ENCODE measurements around the gene UQCC5.

Gene UQCC5, protein sequence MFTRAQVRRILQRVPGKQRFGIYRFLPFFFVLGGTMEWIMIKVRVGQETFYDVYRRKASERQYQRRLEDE

DNA sequence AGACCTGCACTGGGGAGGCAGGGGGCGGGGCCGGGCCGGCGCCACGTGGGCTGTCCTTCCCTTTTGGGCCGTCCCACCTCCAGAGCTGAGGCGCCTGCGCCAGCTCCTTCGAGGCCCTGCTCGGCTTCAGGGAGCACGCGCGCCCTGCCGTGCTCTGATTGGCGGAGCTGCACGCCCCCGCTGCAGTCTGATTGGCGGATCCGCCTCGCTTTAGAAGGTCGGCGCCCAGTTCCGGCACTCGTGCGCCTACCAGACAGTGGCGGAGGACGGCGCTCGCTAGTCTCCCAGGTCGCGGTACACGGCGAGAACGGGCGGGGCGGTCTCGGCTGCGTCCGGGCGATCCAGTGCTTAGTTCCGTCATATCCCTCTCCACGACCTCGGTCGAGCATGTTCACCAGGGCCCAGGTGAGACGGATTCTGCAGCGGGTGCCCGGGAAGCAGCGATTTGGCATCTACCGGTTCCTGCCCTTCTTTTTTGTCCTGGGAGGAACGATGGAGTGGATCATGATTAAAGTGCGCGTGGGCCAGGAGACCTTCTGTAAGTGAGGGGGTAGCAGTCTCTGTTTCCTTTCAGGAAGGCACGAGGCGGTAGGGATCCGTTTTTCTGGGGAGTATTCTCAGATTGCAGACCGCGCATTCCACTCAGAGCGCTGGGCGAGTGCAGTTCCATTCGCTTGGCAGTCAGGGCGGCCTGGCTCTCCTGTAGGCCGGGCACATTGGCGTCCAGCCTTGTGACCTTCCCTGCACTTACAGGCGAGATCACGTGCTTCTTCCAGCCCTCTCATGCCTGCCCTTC lies at the start of gene UQCC5:
Gene UQCC5 (plus strand): TSS at position 237 of the 796 bp plus-strand sequence. CDS start 151 bp downstream, at position 388.
- peak; percentile 97 for DNase-seq (ENCODE audit: low spot score)

DNA sequence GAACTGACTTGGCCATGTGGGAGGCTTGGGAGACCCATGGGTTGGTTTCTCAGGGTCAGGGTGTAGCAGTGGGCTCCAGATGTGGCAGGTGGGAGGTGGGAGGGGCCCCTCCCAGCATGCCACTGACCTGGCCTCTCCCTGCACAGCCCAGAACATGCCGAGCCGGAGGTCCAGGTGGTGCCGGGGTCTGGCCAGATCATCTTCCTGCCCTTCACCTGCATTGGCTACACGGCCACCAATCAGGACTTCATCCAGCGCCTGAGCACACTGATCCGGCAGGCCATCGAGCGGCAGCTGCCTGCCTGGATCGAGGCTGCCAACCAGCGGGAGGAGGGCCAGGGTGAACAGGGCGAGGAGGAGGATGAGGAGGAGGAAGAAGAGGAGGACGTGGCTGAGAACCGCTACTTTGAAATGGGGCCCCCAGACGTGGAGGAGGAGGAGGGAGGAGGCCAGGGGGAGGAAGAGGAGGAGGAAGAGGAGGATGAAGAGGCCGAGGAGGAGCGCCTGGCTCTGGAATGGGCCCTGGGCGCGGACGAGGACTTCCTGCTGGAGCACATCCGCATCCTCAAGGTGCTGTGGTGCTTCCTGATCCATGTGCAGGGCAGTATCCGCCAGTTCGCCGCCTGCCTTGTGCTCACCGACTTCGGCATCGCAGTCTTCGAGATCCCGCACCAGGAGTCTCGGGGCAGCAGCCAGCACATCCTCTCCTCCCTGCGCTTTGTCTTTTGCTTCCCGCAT lies 49.2 kb upstream of the UQCC5 start:
- DNase-seq (ENCODE audit: low spot score): no peak

DNA sequence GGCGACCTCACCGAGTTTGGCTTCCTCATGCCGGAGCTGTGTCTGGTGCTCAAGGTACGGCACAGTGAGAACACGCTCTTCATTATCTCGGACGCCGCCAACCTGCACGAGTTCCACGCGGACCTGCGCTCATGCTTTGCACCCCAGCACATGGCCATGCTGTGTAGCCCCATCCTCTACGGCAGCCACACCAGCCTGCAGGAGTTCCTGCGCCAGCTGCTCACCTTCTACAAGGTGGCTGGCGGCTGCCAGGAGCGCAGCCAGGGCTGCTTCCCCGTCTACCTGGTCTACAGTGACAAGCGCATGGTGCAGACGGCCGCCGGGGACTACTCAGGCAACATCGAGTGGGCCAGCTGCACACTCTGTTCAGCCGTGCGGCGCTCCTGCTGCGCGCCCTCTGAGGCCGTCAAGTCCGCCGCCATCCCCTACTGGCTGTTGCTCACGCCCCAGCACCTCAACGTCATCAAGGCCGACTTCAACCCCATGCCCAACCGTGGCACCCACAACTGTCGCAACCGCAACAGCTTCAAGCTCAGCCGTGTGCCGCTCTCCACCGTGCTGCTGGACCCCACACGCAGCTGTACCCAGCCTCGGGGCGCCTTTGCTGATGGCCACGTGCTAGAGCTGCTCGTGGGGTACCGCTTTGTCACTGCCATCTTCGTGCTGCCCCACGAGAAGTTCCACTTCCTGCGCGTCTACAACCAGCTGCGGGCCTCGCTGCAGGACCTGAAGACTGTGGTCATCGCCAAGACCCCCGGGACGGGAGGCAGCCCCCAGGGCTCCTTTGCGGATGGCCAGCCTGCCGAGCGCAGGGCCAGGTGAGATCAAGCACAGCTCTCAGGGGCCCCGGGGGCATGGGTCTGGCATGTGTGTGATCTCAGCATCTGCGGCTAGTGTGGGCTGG lies 48.4 kb upstream of the UQCC5 start:
- no peak for DNase-seq (ENCODE audit: low spot score)

DNA sequence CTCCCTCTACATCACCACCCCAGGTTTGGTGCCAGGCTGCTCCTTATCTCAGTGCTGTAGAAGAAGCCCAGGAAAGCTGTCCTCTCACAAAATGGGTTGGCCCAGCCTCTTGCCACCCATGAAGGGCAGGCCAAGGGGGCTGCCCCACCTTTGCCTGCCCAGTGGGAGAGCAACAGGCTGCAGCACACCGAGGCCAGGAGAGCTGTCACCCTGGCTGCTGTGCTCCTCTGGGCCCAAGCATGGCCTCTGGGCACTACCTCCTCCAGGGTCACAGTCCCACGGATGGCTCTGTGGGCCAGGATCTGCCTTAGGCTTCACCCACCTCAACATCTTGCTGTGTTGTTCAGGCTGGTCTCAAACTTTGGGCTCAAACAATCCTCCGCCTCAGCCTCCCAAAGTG lies 47.7 kb upstream of the UQCC5 start:
- DNase-seq (ENCODE audit: low spot score): no peak

DNA sequence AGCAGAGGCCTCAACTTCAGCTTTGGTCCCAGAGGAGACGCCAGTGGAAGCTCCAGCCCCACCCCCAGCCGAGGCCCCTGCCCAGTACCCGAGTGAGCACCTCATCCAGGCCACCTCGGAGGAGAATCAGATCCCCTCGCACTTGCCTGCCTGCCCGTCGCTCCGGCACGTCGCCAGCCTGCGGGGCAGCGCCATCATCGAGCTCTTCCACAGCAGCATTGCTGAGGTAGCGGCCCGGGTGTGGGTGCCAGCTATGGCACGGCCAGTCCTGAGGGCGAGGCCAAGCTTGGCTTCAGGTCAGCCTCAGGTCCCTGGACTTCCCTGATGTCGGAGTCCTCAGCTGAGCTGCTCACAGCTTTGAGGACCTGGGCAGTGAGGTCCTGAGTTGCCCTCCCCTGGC lies 47.0 kb upstream of the UQCC5 start:
- no peak for DNase-seq (ENCODE audit: low spot score)

DNA sequence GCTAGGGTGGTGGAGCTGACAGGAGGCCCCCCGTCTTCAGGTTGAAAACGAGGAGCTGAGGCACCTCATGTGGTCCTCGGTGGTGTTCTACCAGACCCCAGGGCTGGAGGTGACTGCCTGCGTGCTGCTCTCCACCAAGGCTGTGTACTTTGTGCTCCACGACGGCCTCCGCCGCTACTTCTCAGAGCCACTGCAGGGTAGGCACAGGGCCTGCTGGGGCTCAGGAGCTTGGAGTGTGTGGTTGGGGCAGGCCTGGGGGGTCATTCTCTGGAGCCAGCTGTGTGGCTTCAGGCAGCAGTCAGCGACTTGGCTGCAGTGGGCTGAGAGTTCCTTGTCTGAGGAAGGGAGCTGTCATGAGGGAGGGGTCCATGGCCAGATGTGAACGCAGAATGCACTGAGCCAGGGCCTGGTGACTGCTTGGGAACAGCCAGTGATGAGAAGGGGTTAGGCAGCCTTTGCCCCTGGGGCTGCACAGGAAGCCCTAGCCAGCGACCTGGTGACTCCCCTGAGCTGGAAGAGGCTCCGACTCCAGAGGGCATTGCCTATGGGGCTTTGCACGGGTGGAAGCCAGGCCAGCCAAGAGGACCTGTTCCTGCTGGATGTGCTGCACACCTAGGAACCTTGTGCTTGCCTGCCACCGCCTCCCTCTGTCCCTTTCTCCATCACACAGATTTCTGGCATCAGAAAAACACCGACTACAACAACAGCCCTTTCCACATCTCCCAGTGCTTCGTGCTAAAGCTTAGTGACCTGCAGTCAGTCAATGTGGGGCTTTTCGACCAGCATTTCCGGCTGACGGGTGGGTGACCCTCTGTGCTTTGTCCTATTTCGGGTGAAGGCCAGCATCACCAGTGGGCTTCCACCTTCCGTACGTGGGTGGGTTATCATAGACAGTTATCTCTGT lies 46.1 kb upstream of the UQCC5 start:
- DNase-seq (ENCODE audit: low spot score): no peak

DNA sequence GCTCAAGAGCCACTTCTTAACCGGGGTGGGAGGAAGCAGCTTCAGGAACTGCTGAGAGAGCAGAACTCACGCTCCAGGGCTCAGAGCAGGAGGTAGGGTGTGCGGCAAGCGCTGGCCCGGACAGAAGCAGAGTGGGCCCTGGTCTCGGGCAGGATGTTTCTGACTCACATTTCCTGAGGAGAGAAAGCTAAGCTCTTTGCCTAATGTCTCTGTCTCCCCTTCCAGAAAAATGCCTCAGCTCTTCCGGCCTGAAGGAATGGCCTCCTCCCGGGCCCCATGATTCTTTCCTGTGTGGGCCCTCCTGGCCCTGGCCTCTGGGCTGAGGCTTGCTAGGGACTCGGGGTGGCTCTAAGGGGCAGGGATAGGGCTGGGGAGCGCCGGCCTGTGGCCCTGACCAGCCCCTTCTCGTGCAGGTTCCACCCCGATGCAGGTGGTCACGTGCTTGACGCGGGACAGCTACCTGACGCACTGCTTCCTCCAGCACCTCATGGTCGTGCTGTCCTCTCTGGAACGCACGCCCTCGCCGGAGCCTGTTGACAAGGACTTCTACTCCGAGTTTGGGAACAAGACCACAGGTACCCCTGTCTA lies 45.4 kb upstream of the UQCC5 start:
- no peak for DNase-seq (ENCODE audit: low spot score)

DNA sequence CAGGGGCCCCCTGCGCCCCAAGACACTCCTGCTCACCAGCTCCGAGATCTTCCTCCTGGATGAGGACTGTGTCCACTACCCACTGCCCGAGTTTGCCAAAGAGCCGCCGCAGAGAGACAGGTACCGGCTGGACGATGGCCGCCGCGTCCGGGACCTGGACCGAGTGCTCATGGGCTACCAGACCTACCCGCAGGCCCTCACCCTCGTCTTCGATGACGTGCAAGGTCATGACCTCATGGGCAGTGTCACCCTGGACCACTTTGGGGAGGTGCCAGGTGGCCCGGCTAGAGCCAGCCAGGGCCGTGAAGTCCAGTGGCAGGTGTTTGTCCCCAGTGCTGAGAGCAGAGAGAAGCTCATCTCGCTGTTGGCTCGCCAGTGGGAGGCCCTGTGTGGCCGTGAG lies 44.3 kb upstream of the UQCC5 start:
- DNase-seq (ENCODE audit: low spot score): no peak

DNA sequence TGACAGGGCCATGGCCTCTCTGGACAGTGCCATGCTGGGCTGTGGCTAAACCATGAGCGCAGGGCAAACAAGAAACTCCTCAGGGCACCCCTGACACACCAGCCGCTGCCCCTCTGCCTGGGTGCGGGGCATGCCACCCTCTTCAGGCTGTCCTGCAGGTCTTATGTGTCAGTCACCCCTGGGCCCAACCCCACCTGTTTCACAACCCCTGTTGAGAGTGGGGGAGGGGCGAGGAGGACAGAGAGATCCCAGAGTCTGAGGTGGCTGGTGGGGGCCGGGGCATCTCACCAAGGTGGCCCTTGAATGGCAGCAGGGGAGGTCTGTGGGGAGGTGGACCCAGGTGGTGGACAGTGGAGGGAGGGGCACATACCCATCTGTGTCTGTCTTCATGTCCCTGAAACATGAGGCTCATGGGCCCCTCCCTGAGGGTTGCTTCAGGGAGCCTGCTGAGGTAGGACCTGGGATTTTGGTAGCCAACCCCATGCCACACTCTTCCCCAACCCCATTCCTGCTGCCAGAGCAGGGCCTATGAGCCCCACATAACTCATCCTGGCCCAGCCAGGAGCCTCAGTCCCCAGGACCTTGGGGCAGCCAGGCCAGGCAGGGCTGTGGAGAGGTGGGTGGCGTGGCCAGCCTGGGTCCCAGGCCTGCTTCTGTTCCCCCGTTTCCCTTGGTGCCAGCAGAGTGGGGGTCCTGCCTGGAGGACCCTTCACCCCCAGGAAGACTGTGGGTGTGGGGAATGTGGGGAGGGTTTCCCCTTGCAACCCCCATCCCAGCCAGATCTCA lies 43.0 kb upstream of the UQCC5 start:
- no peak for DNase-seq (ENCODE audit: low spot score)

DNA sequence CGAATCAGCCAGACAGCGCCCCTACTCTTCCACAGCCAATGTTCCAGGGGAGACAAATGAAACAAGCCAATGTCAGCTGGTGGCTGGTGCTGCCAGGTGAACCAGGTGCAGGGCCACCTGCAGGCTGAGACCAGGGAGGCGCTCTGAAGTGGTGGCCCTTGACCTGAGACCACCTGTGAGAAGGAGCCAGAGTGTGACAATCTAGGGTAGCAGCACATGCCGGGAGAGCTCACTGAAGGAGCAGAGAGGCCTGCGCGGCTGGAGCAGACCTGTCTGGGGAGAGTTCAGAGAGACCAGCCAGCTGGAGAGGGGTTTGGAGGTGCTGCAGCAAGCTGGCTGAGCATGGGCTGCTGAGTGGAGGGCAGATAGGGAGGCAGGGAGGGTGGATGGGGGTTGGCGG lies 42.0 kb upstream of the UQCC5 start:
- no peak for DNase-seq (ENCODE audit: low spot score)

DNA sequence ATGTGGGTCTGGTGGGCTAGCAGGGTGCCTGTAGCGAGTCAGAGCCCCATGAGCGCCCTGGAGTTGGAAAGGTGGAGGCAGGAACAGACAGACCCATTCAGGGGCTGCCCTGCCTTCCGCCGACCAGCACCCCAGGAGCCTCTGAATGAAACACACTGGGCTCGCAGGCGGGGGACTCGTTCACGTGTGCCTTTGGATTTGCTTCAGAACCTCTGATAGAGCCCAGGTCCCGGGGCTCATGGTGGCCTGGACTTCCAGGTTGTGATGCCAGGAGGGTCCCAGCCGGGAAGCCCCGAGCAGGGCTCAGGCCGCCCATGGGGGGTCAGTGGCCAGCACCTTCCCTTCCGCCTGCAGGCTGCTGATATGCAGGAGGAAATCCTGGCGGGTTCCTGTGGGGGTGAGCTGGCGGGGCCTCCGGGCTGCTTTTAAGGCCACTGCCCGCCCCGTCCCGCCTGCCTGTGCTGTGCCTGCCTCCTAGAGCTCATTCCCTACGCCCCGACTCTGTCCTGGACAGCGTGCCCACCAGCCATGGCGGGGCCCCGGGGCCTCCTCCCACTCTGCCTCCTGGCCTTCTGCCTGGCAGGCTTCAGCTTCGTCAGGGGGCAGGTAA lies 41.4 kb upstream of the UQCC5 start, which contains the start of gene STAB1:
Gene STAB1 (plus strand): TSS at position 453 of the 610 bp plus-strand sequence. CDS start 76 bp downstream, at position 529.
- DNase-seq (ENCODE audit: low spot score): no peak

DNA sequence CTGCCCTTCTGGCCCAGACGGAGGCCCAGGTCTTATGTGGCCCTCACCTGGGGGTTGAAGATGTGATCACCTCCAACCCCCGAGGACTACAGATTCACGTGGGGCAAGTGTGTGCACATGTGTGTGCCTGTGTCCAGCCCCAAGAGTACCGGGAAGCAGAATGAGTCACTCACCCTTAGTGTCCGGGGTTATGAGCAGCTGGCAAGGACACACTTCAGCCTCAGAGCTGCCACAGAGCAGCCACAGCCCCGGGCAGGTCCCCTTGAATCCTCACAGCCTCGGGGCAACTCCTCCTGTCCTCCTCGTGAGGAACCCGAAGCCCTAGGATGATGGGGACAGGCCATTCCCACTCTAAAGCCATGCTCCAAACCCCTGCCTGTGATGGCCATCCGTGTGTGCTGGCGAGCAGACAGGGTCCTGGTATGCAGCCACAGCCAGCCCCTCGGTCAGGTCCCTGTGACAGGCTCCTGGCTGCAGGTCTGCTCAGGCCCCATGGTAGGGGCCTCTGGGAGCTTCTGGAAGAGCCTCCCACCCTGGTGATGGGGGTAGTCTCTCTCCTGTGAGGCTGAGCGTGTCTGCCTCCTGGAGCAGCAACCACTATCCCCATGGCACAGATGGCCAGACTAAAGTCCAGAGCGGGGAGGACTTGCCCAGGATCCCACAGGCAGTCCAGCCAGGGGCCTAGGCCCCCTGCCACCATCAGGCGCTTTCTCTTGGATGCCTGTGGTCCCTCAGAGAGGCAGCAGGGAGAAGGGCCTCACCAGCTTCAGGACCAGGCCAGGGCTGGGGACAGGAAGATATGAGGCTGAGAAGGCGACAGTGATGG lies 40.4 kb upstream of the UQCC5 start:
- DNase-seq (ENCODE audit: low spot score): no peak

DNA sequence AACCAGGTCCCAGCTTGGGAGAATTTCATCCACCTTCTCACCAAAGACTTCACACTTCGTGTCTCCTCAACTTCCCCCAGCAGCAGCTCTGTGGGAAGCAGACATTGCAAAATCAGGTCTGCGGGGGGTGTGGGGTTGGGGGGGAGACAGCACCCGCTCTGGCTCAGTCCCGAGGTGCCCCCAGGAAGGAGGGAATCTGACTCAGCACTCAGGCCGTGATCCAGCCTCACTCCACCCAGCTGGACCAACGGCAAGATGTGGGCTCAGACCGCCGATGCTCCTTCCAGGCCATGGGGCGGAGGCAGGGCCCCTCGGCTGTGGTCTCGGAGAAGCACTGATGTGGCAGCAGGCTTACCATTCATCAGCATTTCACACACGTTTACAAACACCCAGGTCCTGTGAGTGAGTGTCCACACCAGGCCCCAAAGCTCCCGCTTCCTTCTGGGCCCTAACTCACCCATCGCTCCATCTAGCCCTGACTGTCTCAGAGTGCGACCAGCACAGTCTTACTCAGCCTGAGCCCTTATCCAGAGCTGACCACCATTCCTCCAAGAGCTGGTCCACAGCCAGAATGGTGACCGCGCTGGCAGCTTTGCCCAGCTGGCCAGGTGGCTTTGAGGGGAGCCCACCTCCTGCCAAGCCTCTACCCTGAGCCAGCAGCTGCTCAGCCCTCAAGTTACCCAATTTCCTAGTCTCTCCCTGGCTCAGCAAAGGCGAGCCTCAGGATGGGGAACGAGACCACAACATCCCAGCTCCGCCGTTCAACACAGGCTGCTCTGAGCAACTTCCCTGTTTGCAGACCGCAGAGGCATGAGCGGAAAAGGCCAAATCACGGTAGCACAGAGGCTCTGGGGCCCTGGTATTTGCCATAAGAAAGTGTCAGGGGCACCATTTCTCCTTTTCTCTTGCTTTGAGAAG lies 38.0 kb upstream of the UQCC5 start:
- no peak for DNase-seq (ENCODE audit: low spot score)

DNA sequence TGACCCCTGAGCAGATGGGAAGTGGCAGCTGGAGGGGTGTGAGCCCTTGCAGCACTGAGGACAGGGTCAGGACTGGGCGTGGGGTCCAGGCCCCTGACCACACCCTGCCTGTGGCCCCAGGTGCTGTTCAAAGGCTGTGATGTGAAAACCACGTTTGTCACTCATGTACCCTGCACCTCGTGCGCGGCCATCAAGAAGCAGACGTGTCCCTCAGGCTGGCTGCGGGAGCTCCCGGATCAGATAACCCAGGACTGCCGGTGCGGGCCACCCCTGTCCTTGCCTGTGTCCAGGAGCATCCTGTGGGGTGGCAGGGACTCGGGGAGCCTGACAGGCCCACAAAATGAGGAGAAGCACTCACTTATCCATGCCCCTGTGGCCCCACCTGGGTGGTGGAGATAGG lies 35.4 kb upstream of the UQCC5 start:
- DNase-seq (ENCODE audit: low spot score): no peak

DNA sequence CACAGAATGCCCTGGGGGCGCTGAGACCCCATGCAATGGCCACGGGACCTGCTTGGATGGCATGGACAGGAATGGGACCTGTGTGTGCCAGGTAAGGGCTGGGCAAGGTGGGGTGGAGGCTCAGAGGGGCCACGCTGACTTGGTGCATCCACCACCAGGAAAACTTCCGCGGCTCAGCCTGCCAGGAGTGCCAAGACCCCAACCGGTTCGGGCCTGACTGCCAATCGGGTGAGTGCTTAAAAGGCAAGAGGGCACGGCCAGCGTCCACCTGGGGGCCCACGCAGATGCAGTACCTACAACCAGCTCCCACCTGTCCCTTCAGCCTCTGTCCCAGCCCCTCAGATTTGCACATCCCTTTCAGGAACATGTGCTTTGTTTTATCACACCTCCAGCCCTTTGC lies 34.4 kb upstream of the UQCC5 start:
- no peak for DNase-seq (ENCODE audit: low spot score)

DNA sequence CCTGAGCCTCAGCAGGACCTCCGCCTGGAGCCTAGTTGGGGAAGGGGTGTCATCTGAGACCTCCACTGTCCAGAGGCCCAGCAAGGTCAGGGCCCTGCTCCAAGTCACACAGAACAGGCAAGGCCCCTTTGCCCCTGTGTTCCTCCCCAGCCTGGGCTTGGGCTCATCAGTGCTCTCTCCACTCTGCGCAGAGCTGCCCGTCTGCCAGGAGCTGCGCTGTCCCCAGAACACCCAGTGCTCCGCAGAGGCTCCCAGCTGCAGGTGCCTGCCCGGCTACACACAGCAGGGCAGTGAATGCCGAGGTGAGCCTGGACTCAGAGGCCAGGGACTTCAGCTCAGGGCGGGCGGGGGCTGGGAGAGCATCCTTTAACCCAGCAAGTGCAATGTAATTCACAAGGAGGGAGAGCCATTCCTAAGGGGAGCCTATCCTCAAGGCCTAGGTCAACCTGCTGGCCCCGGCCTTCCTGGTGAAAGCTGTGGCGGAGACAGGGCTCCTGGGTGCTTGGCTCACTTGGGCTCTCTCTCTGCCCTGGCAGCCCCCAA lies 33.5 kb upstream of the UQCC5 start:
- DNase-seq (ENCODE audit: low spot score): no peak

DNA sequence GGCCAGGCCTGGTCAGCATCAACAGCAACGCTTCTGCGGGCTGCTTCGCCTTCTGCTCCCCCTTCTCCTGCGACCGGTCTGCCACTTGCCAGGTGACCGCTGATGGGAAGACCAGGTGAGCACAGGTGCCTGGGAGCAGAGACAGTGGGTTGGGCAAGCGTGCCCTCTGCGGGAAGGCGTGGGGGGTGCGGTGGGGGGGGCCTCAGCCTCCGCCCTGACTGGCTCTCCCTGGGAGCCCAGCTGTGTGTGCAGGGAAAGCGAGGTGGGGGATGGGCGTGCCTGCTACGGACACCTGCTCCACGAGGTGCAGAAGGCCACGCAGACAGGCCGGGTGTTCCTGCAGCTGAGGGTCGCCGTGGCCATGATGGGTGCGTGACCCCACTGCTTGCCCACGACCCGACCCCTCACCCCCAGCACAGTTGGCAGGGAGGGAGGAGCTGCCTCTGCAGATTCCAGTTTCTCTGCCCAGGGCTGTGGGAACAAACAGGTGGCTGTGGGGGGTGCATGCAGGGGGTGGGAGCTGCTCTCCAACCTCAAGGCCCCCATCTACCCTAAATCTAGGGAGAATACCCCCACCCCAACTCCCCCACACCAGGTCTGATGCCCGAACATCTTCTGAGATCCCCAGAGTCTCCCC lies 32.5 kb upstream of the UQCC5 start:
- no peak for DNase-seq (ENCODE audit: low spot score)

All from hematopoietic multipotent progenitor cell treated with erythropoietin and hydrocortisone succinate and interleukin-3 and kit ligand, for 15 days (in vitro differentiated cells).